GM18909 (cell line): ENCODE data around the gene NCBP1.

Source experiments
- ATAC-seq: cut with Tn5 transposase; IDR thresholded peaks from one replicate; pipeline ENCODE4 v1.9.1; 2021; ENCODE audit warnings: mild to moderate bottlenecking; ENCODE audit not compliant: unreplicated experiment, poor library complexity

The NCBP1 gene

DNA sequence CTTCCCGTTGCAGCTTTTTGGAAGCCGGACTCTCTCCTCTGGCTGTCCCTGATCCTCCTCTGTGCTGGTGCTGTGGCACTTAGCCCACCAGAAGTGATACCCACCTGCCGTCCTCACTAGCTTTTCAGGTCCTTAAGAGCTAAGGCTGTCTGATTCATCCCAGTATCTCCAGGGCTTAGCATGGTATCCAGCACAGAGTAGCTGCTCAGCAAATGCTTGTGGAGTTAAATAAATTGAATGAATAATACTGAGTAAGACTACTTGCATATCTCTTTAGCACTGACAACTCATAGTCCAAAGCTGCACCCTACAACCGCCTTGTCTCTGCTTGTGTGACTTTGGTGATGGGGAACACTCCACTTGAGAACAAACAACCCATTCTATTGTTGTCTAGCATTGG lies 71.2 kb downstream of the NCBP1 start:
- no peak for ATAC-seq

DNA sequence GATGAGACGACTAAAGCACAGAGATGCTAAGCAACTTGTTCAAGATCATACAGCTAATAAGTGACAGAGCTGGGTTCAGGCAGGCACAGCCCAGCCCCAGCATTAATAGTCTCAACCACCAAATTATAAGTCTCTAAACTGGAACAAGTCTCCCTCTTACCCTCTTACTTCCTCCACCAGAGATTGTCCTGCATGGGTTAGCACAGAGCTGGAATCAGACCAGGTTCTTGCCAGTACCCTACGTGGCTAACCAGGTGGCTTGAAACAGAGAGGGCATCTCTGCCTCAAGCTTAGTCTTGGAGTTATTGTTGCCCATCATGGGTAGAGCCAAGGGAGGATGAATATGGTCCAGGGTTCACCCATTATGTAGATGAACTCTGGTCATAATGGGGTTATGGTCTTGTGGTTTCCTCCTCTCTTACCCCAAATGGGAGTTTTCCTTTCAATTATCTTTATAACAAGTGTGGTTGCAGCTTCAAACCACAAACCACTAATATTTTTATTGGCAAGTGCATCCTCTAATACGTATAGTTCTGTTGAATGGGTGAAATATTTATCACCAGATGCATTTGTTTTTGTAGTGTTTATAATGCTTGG lies 71.8 kb downstream of the NCBP1 start:
- ATAC-seq = no peak

DNA sequence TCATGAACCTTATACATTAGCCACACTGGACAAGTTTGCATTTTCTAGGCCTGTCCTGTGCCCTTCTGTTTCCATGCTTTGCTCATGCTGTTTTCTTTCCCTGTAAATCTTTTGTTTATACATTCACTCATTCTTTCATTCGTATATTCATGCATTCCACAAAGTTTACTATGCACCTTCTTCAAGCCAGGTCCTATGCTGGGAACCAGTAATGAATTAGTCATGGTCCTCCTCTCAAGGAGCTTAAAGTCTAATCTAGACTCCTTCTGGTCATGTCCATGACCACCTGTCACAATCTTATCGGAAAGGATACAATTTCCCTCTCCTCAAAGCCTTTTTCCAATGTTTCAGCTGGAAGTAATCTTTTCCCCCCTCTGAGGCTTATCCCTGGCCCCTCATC lies 72.6 kb downstream of the NCBP1 start:
- no peak for ATAC-seq

GRCh38 chr9:97710356-97711222 lies 77.0 kb downstream of the NCBP1 start:
- peak; percentile 58 for ATAC-seq

- ATAC-seq = no peak
These were observed 77.6 kb downstream of the NCBP1 start for GRCh38 chr9:97711223-97711626.

DNA sequence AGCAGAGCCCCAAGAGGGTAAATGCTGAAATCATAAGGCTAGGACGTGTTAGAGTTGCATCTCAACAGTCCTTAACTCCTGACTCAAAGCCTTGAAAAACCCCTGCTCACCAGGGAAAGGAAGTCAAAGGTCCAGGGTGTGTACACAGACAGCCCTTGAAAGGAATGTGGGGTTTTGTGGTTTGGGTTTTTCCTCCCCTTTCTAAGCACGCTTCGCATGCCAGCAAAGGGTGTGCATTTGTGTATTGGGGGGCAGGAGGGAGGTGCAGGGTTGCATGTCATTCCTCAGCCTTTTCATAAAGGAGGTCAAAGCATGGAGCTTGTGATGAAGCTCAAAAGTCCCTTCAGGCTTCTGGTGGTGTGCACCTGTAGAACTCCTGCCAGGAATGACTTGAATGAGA lies 80.8 kb downstream of the NCBP1 start:
- no peak for ATAC-seq

DNA sequence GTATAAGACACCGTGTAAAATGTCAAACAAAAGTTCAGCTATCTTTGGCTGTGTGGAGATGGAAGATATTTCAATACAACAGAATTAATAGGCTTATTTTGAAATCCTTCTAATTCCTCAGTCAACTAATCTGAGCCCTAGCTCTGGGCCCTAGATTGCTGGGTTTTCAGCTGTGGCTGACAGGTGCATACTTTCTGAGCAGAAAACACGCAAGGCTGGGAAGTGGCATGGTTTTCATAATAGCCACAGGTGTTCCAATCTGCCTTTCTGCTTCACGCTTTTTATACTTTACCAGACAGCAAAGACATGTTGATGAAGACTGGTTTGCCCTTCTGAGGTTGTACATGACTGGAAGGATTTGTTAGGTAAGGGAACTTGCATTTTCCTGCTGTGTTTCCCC lies 84.2 kb downstream of the NCBP1 start:
- ATAC-seq = no peak

DNA sequence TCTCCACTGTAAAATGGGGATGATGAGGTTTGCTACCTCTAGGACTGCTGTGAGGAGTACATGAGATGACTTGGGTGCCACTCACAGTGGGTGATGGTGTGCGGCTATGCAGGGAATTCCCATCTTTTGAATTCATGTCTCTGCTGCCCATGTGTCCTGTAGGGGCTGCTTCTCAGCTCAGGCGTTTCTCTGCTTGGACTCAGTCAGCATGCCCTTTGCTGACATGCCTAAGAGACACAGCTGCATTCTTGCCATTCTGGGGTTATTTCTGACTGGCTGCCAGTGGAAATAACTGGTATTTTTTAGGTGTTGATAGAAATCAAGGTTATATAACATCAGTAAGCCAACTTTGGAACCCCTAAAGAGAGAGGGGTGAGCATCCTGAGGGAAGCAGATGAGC lies 87.8 kb downstream of the NCBP1 start:
- ATAC-seq = no peak

- no peak for ATAC-seq
These were observed 88.7 kb downstream of the NCBP1 start for GRCh38 chr9:97722331-97722730.
